H1 (cell line): ENCODE results near the gene WDR93. TPM values are rescaled to one million over a fixed set of nuclear protein-coding genes. Genes with fewer than 3 reads are reported as not detected.

ENCODE experiments used
- BACH1 ChIP-seq: IDR thresholded peaks from 2 replicates; pipeline ENCODE4 v1.6.1; 2012; ENCODE audit warnings: low read length, improper control_type of control experiment
- CBX5 ChIP-seq: fragments of 300-800, 300-1000 bp; sonication (generic); IDR thresholded peaks from 2 replicates; pipeline ENCODE4 v1.7.1; 2016; ENCODE audit warnings: antibody characterized with exemption, low read length, low read depth
- GTF2F1 ChIP-seq: IDR thresholded peaks from 2 replicates; pipeline ENCODE4 v1.6.1; 2012; ENCODE audit warnings: low read depth, low read length, improper control_type of control experiment, borderline replicate concordance
- RFX5 ChIP-seq: IDR thresholded peaks from 2 replicates; pipeline ENCODE4 v1.6.1; 2011; ENCODE audit warnings: low read depth, low read length, improper control_type of control experiment, borderline replicate concordance
- SIN3A ChIP-seq, 2 experiments: IDR thresholded peaks in 1 of 2; conservative IDR thresholded peaks in 1 of 2; 2 replicates each; pipeline ENCODE4 v1.6.1; 2011 to 2012; ENCODE audit warnings: low read length in 2 of 2, improper control_type of control experiment in 1 of 2, low read depth in 1 of 2, mild to moderate bottlenecking in 1 of 2
- polyA plus RNA-seq, 7 experiments: library from polyadenylated mRNA; depleted of rRNA in 3 of 7; stranded (reverse) in 5 of 7; unstranded in 2 of 7; fragments of >200 nt in 5 of 7; fragments of 200-250 nt in 2 of 7; gene quantifications; 1 replicate in 5 of 7; 2 replicates in 1 of 7; 4 replicates in 1 of 7; pipeline versions ENCODE4 v1.2.1 to v1.2.3, GENCODE V29; 2011 to 2013; ENCODE audit warnings: missing spikeins in 2 of 7, mixed read lengths in 2 of 7
- total RNA-seq: library from RNA; stranded (reverse); fragmentation: NEBNext Ultra II Directional; extraction: Animal tissue kit (Norgen Biotek cat#: 25700); gene quantifications from 2 replicates; pipeline ENCODE4 v1.2.1, GENCODE V29; 2021

The WDR93 gene
- total and polyA plus RNA-seq, 2 of the 8 experiments (the other 6 are each of a cell fraction or from before 2014, with no cell fraction given): 0.03 TPM; not detected in 1

DNA sequence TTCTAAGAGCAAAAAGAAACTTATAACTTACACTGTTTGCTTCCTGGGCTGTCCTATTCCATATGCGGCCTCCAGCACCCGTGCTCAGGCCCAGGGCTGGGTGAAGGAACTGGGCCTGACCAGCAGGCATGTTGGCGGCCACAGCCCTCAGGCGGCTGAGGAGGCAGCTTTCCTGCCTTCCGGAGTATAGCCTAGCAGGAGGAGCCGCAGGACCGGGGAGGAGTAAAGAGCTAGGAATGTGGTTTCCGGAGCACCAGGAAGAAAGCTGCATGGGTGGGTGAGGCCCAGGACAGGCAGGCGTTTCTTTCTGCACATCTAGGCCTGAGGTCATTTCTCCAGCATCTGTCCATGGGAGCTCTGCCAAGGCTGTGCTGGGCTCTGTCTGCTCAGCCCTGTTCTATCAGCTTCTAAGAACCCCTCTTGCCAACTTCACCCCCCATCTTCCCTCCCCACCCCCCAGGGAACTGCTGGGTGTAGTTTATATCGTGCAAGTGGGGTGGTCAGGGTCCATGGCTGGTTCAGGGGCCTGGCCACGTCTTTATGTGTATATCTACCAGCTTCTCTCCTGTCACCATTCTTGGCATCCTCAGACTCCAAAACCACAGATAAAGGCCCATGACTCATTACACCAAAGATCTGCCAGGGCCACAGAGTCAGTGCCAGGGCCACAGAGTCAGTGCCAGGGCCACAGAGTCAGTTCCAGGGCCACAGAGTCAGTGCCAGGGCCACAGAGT is 27.6 kb upstream of the WDR93 start (continued):
- TF ChIP-seq GTF2F1 (no peak), SIN3A (conservative IDR thresholded peaks at IDR 0.05 in 1 of 2, IDR thresholded peaks at IDR 0.05 in 1 of 2; ENCODE audit: low read depth in 1 of 2, low read length in 2 of 2) (no peak), BACH1 (no peak), RFX5 (no peak), CBX5 (no peak)
- TF ChIP-seq, all 59 proteins: peak for 0
